A673 (cell line): ENCODE data around the gene APBB2.

Experiments used
- CTCF ChIP-seq: fragments of 300-800, 200-600 bp; sonication (generic); conservative IDR thresholded peaks from 2 replicates; pipeline ENCODE4 v1.5.1; 2017; ENCODE audit warnings: low read depth, mild to moderate bottlenecking, antibody characterized with exemption, low read length, moderate library complexity, mixed read lengths
- EZH2 ChIP-seq: fragments of 200-600 bp; sonication (generic); IDR thresholded peaks from 2 replicates; pipeline ENCODE4 v1.6.1; 2017; ENCODE audit warnings: borderline replicate concordance, low read depth, mild to moderate bottlenecking, mixed read lengths, antibody characterized with exemption, low read length; ENCODE audit not compliant: poor library complexity, severe bottlenecking

DNA sequence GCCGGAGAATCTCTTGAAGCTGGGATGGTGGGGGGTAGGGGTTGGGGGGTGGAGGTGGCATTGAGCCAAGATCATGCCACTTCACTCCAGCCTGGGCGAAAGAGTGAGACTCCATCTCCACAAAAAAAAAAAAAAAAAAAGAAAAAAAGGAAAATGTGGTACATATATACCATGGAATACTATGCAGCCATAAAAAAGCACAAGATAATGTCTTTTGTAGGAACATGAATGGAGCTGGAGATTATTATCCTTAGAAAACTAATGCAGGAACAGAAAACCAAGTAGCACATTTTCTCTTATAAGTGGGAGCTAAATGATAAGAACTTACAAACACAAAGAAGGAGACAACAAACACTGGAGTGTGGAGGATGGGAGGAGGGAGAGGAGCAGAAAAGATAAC, 188.5 kb downstream of the APBB2 start:
- TF ChIP-seq CTCF (no peak), EZH2 (no peak)
